ENCODE data around the gene GPATCH11. TPM values are rescaled to one million over a fixed set of nuclear protein-coding genes. Genes with fewer than 3 reads are reported as not detected.

GPATCH11 gene
- polyA plus RNA-seq, 2 of the 4 experiments (the other 2 are of a cell fraction), result 9.0 to 10.4 TPM

- TF ChIP-seq SREBF2 (IDR thresholded peaks at IDR 0.05) (no peak), NR3C1 (IDR thresholded peaks at IDR 0.05) (no peak), TP53 (CRISPR knock-in tag; IDR thresholded peaks at IDR 0.05) (no peak), CEBPB (IDR thresholded peaks at IDR 0.05) (no peak)
These were observed 58.2 kb downstream of the GPATCH11 start (continued) for GRCh38 chr2:37142546-37142945.

- Histone ChIP-seq H3K9me3 (no peaks in the 10 kb centered on the region), H3K4me2 (no peak overlapping the region), H3K27ac (no peak overlapping the region), H3K4me3 (no peak overlapping the region), H3K4me1 (no peaks in the 10 kb centered on the region)
- DNase-seq (ENCODE audit: low read depth in 1 of 2, low spot score in 1 of 2) (no peak), ATAC-seq (no peak; a peak in 1 of 6 replicates), FAIRE-seq (no peak)
- POLR2A ChIA-PET, result no interaction called here
- 90% methylated on average over 1 of the region's 1 CpG for WGBS (ENCODE audit: missing lambda C conversion rate)
- TF ChIP-seq MAZ (IDR thresholded peaks at IDR 0.05; ENCODE audit: borderline replicate concordance, low read depth, low read length) (no peak), ATOH8 (CRISPR knock-in tag; IDR thresholded peaks at IDR 0.05; ENCODE audit: low read depth) (no peak), FOXS1 (CRISPR knock-in tag; IDR thresholded peaks at IDR 0.05) (no peak), RARB (CRISPR knock-in tag; IDR thresholded peaks at IDR 0.05) (no peak), MAX (IDR thresholded peaks at IDR 0.05) (no peak), RFX5 (IDR thresholded peaks at IDR 0.05) (no peak), ELK1 (IDR thresholded peaks at IDR 0.05; ENCODE audit: low read depth, low read length) (no peak), SMC3 (IDR thresholded peaks at IDR 0.05) (no peak), REST (IDR thresholded peaks at IDR 0.05) (no peak)
- CTCF ChIA-PET, result no interaction called here
These were observed 59.7 kb downstream of the GPATCH11 start for GRCh38 chr2:37143974-37144373.

GRCh38 chr2:37146062-37146461, 61.7 kb downstream of the GPATCH11 start:
- ChIA-PET CTCF (interaction anchor here (1.5 kb wide), 1 partner anchor 9 kb away, joined by 5 read pairs; no protein-coding TSS in a partner anchor), POLR2A (no interaction called here)
- no peak overlapping the region for H3K27ac ChIP-seq
- H3K4me3 ChIP-seq, result no peak overlapping the region
- ATAC-seq (no peak), DNase-seq (ENCODE audit: low read depth in 1 of 2, low spot score in 1 of 2) (no peak), FAIRE-seq (no peak)
- WGBS (ENCODE audit: missing lambda C conversion rate), result 95% methylated on average over 2 of the region's 2 CpGs
- H3K9me3 ChIP-seq, result no peaks in the 10 kb centered on the region
- H3K4me1 ChIP-seq, result no peaks in the 10 kb centered on the region
- H3K4me2 ChIP-seq, result no peak overlapping the region
- TF ChIP-seq SMC3 (IDR thresholded peaks at IDR 0.05), result no peak
- TF ChIP-seq EHMT2 (IDR thresholded peaks at IDR 0.05; ENCODE audit: low read depth), result no peak
- no peak for TF ChIP-seq FOSB (CRISPR knock-in tag; IDR thresholded peaks at IDR 0.05)
- no peak for TF ChIP-seq HMGXB4 (CRISPR knock-in tag; IDR thresholded peaks at IDR 0.05; ENCODE audit: borderline replicate concordance)
- no peak for TF ChIP-seq HOXB5 (CRISPR knock-in tag; IDR thresholded peaks at IDR 0.05)
- no peak for TF ChIP-seq ZSCAN20 (CRISPR knock-in tag; IDR thresholded peaks at IDR 0.05)
- TF ChIP-seq BCL3 (IDR thresholded peaks at IDR 0.05), result no peak
- TF ChIP-seq HOXA7 (CRISPR knock-in tag; IDR thresholded peaks at IDR 0.05), result no peak
- TF ChIP-seq FOSL2 (IDR thresholded peaks at IDR 0.05), result no peak
- no peak for TF ChIP-seq FOSL2 (CRISPR knock-in tag; IDR thresholded peaks at IDR 0.05)
- no peak for TF ChIP-seq CTCF (IDR thresholded peaks at IDR 0.05)
- TF ChIP-seq RCOR1 (IDR thresholded peaks at IDR 0.05; ENCODE audit: low read depth, low read length), result no peak
- TF ChIP-seq POLR2A (IDR thresholded peaks at IDR 0.05; ENCODE audit: low read length), result no peak
- TF ChIP-seq CEBPB (IDR thresholded peaks at IDR 0.05), result no peak
- TF ChIP-seq NR3C1 (IDR thresholded peaks at IDR 0.05), result no peak
- no peak for TF ChIP-seq JUN (IDR thresholded peaks at IDR 0.05)
- TF ChIP-seq SREBF2 (IDR thresholded peaks at IDR 0.05), result no peak
- TF ChIP-seq EP300 (IDR thresholded peaks at IDR 0.05), result no peak

All from A549 (cell line).